GM23248 (cell line): ENCODE data around the gene CYP27B1. TPM values are rescaled to one million over a fixed set of nuclear protein-coding genes. Genes with fewer than 3 reads are reported as not detected.
"Not testable (repeated sequence)": the region's sequence is repeated elsewhere in the genome, so short reads cannot be mapped to it uniquely, and the experiment has no call there.

ENCODE experiments used
- DNase-seq: peaks from one replicate; pipeline ENCODE4 v3.0.0-alpha.2; 2015
- H2AFZ ChIP-seq: fragments of 200-600 bp; sonication (generic); 2 replicates; pipeline ENCODE4 v1.6.1; 2016; ENCODE audit warnings: antibody characterized with exemption
- H3F3A ChIP-seq: fragments of 200-600 bp; sonication (generic); 2 replicates; pipeline ENCODE4 v1.6.1; 2016; ENCODE audit warnings: mild to moderate bottlenecking, antibody characterized with exemption, mixed run types; ENCODE audit not compliant: insufficient read depth
- H3K27ac ChIP-seq: fragments of 200-600 bp; sonication (generic); 2 replicates; pipeline ENCODE4 v1.5.1; 2016; ENCODE audit warnings: mild to moderate bottlenecking
- H3K27me3 ChIP-seq: fragments of 200-600 bp; sonication (generic); replicated peaks from 2 replicates; pipeline ENCODE4 v1.6.1; 2016; ENCODE audit warnings: mild to moderate bottlenecking; ENCODE audit not compliant: insufficient read depth
- H3K36me3 ChIP-seq: fragments of 200-600 bp; sonication (generic); 2 replicates; pipeline ENCODE4 v1.6.1; 2016; ENCODE audit warnings: low read depth, mild to moderate bottlenecking
- H3K4me1 ChIP-seq: fragments of 200-600 bp; sonication (generic); 2 replicates; pipeline ENCODE4 v1.6.1; 2016; ENCODE audit warnings: mild to moderate bottlenecking; ENCODE audit not compliant: insufficient read depth
- H3K4me2 ChIP-seq: fragments of 200-600 bp; sonication (generic); one replicate; pipeline ENCODE4 v1.6.1; 2016; ENCODE audit warnings: mild to moderate bottlenecking; ENCODE audit not compliant: unreplicated experiment
- H3K4me3 ChIP-seq: fragments of 200-600 bp; sonication (generic); 2 replicates; pipeline ENCODE4 v1.5.1; 2016; ENCODE audit warnings: mild to moderate bottlenecking
- H3K79me2 ChIP-seq: fragments of 200-600 bp; sonication (generic); 2 replicates; pipeline ENCODE4 v1.6.1; 2016; ENCODE audit warnings: mild to moderate bottlenecking; ENCODE audit not compliant: insufficient read depth
- H3K9ac ChIP-seq: fragments of 200-600 bp; sonication (generic); 2 replicates; pipeline ENCODE4 v1.6.1; 2016; ENCODE audit warnings: mild to moderate bottlenecking
- H3K9me2 ChIP-seq: fragments of 200-600 bp; sonication (generic); 2 replicates; pipeline ENCODE4 v1.6.1; 2016; ENCODE audit warnings: mixed run types, mild to moderate bottlenecking, moderate library complexity; ENCODE audit not compliant: insufficient read depth
- H3K9me3 ChIP-seq: fragments of 200-600 bp; sonication (generic); one replicate; pipeline ENCODE4 v1.6.1; 2017; ENCODE audit warnings: low read depth
- H4K20me1 ChIP-seq: fragments of 200-600 bp; sonication (generic); 2 replicates; pipeline ENCODE4 v1.6.0; 2016; ENCODE audit not compliant: insufficient read depth
- EZH2 ChIP-seq: fragments of 200-600 bp; sonication (generic); IDR thresholded peaks from 2 replicates; pipeline ENCODE4 v1.6.1; 2018; ENCODE audit warnings: antibody characterized with exemption, mild to moderate bottlenecking; ENCODE audit not compliant: insufficient read depth, poor library complexity, severe bottlenecking
- EZH2phosphoT487 ChIP-seq: fragments of 200-600 bp; sonication (generic); IDR thresholded peaks from 2 replicates; pipeline ENCODE4 v1.6.1; 2018; ENCODE audit warnings: antibody characterized with exemption, moderate library complexity, mild to moderate bottlenecking, low read depth; ENCODE audit not compliant: insufficient read depth
- WGBS, 2 experiments: methylation state at CpG; one replicate each; pipeline ENCODE4 v1.1.6; 2015 to 2017; ENCODE audit warnings: low lambda C conversion rate in 2 of 2, low coverage in 1 of 2; ENCODE audit errors: missing lambda C conversion rate in 2 of 2; 5-methylcytosine and 5-hydroxymethylcytosine counted together
- in situ Hi-C: fragments of 300-500 bp; cut with MboI; formaldehyde crosslinking; loops from 2 replicates; pipeline ENCODE4 v1.15.0; 2020
- polyA plus RNA-seq: library from polyadenylated mRNA; unstranded; fragments of >200 nt; fragmentation: Nextera tagmentation; extraction: Ambion mirVana; gene quantifications from 2 replicates; pipeline ENCODE4 v1.2.1, GENCODE V29; 2016
- total RNA-seq: library from RNA; depleted of rRNA; stranded (reverse); fragments of >200 nt; shearing (Covaris generic); gene quantifications from 2 replicates; pipeline ENCODE4 v1.2.3, GENCODE V29; 2014

The CYP27B1 gene
- total and polyA plus RNA-seq, 2 experiments from 2014 or later = 0.78 to 0.86 TPM

DNA sequence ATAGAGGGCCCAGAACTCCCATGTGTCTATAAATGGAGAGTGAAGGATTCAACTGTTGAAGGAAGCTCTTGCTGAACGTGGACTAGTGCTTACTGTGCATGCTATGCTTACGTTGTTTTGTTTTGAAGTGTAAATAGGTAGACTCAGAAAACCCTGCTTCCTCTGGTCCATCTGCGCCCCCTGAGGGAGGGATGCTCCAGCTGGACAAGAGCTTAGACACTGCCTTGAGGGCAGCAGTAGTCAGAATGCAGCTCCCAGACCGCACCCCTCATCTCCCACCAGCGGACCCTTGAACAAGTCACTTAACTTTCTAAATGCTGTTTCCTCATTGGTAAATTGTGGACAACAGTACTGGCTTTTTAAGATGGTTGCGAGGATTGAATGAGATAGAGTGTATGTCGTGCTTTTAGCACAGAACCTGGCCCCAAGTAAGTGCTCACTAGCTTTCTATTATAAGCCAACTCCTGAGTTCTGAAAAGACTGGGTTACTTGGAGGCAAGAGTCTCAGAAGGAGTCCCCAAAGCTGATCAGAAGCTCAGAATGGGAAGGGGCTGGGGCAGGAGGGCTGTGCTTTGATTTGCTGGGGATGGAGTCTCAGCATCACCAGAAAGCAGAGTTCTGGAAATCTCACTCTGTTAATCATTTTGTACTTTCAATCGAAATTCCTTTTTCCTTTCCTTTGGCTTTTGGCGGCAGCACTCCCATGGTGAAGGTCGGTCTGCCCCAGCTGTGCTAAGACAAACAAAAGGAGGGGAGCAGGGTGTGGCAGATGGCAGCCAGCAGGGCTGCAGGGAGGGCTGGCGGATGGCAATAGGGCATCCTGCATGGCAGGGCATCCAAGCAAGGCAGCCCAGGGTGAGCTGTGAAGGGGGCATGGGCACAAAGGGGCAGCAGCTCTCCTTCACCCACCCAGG is 43.9 kb downstream of the CYP27B1 start:
- in situ Hi-C loops = no loop called here
- Histone ChIP-seq H4K20me1 (no peaks in the 10 kb centered on the region), H3K4me3 (no peak overlapping the region), H3F3A (no peaks in the 10 kb centered on the region; the same call in 1 of the 2 replicates), H3K27me3 (no peaks in the 10 kb centered on the region), H3K4me1 (no peaks in the 10 kb centered on the region), H3K4me2 (no peak overlapping the region), H3K9me2 (no peaks in the 10 kb centered on the region), H3K9me3 (no peaks in the 10 kb centered on the region), H3K9ac (no peak overlapping the region), H3K27ac (no peak overlapping the region), H3K79me2 (no peaks in the 10 kb centered on the region), H3K36me3 (no peaks in the 10 kb centered on the region; the same call in 1 of the 2 replicates), H2AFZ (no peak overlapping the region)
- 61 to 67% methylated on average over 11 of the region's 11 CpGs for WGBS, 2 experiments
- TF ChIP-seq EZH2 (no peak), EZH2phosphoT487 (no peak)
- no peak for DNase-seq

DNA sequence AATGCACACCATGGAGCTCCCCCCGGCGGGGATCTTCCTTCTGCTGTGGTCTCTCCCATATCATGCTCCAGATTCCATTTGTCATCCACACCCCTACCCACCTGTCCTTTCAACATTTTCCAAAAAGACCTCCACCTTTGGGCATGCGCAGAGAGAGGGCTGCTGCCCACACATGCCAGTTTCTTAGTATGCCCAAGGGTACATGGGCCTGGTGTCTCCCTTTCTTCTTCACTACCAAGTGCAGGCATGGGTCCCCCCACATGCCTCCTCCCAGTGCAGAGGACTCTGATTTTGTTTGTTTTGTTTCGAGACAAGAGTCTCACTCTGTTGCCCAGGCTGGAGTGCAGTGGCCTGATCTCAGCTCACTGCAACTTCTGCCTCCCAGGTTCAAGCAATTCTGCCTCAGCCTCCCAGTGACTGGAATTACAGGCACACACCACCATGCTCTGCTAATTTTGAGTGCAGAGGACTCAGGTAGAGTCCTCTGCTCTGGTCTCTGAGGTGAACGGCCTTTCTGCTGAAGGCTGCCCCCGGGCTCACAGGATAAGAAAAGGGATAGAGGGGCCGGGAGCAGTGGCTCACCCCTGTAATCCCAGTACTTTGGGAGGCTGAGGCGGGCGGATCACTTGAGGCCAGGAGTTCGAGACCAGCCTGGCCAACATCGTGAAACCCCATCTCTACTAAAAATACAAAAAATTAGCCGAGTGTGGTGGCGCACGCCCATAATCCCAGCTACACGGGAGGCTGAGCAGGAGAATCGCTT is 44.9 kb downstream of the CYP27B1 start:
- H3K4me3 ChIP-seq, H3K9me3 ChIP-seq, H3K36me3 ChIP-seq, in situ Hi-C loops, H3K27me3 ChIP-seq, H3K4me1 ChIP-seq, H3K79me2 ChIP-seq, H3K27ac ChIP-seq, H2AFZ ChIP-seq, H3F3A ChIP-seq, H3K9ac ChIP-seq, DNase-seq, H3K9me2 ChIP-seq, H3K4me2 ChIP-seq, H4K20me1 ChIP-seq: not testable (repeated sequence)
- WGBS, 2 experiments = 91 to 95% methylated on average over 16 of the region's 16 CpGs

DNA sequence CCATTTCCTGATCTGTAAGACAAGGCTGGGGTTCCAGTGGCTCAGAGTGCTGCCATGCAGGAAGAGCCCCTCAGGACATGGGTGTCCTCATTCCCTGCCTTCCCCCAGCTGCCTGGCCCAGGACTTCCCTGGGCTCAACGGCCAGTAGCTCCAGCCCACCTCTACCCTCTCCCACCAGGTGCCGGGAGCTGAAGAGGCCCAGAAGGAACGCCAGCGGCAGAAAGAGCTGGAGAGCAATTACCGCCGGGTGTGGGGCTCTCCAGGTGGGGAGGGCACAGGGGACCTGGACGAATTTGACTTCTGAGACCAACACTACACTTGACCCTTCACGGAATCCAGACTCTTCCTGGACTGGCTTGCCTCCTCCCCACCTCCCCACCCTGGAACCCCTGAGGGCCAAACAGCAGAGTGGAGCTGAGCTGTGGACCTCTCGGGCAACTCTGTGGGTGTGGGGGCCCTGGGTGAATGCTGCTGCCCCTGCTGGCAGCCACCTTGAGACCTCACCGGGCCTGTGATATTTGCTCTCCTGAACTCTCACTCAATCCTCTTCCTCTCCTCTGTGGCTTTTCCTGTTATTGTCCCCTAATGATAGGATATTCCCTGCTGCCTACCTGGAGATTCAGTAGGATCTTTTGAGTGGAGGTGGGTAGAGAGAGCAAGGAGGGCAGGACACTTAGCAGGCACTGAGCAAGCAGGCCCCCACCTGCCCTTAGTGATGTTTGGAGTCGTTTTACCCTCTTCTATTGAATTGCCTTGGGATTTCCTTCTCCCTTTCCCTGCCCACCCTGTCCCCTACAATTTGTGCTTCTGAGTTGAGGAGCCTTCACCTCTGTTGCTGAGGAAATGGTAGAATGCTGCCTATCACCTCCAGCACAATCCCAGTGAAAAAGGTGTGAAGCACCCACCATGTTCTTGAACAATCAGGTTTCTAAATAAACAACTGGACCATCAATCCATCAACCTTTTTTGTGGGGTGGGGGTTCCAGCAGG is 46.0 kb downstream of the CYP27B1 start:
- Histone ChIP-seq H3K9me2 (no peaks in the 10 kb centered on the region), H3K4me1 (no peaks in the 10 kb centered on the region), H3K9ac (no peak overlapping the region), H4K20me1 (no peaks in the 10 kb centered on the region), H3K4me2 (no peak overlapping the region), H3F3A (no peaks in the 10 kb centered on the region), H3K27ac (no peak overlapping the region), H3K79me2 (no peaks in the 10 kb centered on the region), H3K36me3 (peaks cover 6% of the 10 kb centered on the region; the same call in 1 of the 2 replicates), H3K9me3 (no peaks in the 10 kb centered on the region), H2AFZ (no peak overlapping the region), H3K4me3 (no peak overlapping the region), H3K27me3 (no peaks in the 10 kb centered on the region)
- WGBS, 2 experiments = 88 to 96% methylated on average over 10 to 11 of the region's 11 CpGs
- TF ChIP-seq EZH2phosphoT487 (no peak), EZH2 (no peak)
- in situ Hi-C loops = no loop called here
- DNase-seq = no peak
